Activated CD4-positive, alpha-beta T cell treated with anti-CD3 and anti-CD28 coated beads, Interleukin-2, amount 50 U/mL, for 48 hours (primary cell): Measurements from ENCODE around the gene ME3.
"Not testable (repeated sequence)": the region's sequence is repeated elsewhere in the genome, so short reads cannot be mapped to it uniquely, and the experiment has no call there.

ENCODE experiments used
- DNase-seq, 2 experiments: peaks; one replicate each; pipeline ENCODE4 v3.0.0-alpha.2; 2020

ME3 gene

DNA sequence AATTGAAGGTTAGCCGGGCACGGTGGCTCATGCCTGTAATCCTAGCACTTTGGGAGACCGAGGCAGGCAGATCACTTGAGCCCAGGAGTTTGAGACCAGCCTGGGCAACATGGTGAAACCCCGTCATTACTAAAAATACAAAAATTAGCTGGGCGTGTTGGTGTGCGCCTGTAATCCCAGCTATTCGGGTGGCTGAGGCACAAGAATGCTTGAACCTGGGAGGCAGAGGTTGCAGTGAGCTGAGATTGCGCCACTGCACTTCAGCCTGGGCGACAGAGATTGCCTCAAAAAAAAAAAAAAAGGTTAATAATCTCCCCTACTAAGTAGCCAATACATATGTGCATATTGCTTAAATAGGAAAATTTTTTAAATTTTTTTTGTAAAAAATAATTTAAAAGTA is 255.5 kb downstream of the ME3 start:
- not testable (repeated sequence) for DNase-seq

DNA sequence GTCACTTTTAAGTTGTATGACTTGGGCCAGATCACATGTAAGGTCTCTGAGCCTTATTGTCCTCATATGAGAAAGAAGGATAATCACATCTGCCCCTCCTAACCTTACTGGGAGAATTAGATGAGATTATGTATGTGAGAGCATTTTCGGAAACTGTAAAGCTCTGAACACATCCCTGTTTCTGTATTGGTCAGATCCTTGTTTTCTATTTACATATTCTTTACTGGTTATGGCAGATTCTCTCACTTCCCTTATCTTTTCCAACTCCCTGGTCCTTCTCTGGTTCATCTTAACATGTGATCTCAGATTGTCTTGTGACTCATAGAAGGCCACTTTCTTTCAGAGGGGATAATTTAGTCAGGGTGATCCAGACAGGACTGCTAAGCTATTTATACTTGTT is 255.9 kb downstream of the ME3 start:
- no peak for DNase-seq

DNA sequence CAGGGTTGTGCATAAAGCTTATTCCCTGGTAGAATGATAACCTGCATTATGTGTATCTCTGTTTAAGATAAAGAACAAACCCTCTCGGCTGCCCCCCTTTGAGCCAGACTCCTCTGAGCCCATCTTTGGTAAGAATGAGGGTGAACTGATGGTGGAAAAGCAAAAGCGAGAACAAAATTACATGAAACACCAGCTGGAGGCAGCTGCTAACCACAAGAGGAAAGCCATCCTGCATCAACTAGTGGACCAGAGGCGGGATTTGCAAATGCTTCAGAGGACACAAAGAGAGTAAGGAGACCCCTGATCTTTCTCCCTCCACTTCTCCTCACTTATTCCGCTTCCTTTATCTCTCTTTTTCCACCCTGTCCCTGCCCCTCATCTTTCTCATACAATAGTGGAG is 257.4 kb downstream of the ME3 start:
- DNase-seq: no peak

DNA sequence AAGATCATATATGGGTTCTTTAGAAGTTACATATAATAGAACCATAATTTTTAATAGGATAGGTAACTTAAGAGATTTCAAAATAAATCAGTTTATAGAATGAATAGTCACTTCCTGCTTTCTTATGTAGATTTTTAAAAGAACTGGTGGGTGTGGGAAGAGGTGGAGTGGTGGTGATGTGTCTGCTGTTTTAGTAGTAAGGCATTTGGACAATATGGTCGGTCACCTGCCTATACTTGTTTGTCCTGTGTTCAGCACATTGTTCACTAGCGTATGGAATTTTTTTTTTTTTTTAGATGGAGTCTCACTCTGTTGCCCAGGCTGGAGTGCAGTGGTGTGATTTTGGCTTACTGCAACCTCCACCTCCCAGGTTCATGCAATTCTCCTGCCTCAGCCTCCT is 258.4 kb downstream of the ME3 start:
- no peak for DNase-seq

DNA sequence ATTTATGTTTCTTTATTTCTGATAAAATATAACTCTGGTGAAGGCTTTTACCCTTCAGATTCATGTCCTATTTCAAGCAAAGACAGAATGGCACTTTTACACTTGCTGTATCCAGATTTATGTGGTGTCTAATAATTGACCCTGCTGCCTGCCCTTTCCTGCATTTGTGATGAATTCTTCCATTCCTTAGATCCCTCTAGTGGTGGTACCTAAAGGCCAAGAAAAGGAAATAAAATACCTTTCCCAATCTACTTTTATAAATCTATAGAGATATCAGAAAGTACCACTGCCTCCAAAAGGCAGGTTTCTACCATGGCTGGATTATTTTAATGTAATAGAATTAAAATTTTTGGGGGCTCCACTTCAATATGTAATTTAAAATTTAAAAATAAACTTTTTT is 263.6 kb downstream of the ME3 start:
- no peak for DNase-seq

DNA sequence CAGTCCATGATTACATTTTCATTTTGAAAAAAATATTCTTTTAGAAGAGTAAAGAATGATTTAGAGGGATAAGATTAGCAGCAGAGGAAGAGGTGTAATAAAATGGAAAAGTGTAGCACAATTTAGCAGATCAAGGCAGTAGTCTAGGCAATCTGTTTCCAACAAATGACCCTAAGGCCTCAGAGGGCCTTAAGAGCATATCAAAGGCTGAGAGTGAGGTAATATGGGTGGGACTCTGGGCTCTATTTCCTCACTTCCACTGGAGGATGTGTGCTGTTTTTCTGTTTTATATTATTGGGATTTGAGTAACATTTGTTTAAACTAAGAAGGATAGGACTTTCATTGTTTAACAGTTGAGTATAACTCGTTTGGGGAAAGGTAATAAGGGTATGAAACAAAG is 269.0 kb downstream of the ME3 start:
- no peak for DNase-seq

DNA sequence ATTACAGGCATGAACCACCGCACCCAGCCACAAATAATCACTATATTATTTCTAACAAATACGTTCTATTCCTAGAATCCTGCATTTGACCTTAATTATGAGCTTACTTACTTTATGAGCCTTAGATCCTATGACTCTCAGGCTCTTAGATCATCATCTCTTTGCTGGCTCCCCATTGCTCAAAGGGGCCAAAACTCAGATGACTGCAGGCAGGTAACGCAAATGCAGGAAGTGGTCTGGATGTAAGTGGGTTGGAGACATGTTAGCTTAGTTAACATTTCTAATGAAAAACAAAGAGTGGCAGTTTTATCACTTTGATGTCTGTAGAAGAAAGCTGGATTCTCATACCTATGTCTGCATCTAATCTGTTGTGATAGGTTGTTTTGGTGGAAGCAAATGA is 274.3 kb downstream of the ME3 start:
- no peak for DNase-seq

DNA sequence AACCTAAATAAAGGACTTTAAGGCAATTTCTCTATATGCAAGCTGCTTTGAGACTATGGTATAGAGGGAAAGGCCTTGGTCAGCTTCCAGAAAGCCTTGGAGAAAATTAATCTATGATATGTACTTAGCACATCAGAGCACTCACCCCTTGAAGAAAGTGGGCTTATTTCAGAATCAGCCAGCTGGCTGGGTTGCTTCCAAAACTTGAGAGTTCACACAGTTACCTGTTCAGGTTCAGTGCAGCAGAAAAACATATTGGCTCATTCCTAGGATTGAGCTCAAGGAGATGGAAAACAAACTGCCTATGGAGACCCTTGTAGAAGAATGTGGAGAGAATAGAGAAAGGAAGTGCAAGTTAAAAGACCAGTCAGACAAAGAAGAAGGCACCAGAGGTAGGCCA is 275.1 kb downstream of the ME3 start:
- DNase-seq: no peak

DNA sequence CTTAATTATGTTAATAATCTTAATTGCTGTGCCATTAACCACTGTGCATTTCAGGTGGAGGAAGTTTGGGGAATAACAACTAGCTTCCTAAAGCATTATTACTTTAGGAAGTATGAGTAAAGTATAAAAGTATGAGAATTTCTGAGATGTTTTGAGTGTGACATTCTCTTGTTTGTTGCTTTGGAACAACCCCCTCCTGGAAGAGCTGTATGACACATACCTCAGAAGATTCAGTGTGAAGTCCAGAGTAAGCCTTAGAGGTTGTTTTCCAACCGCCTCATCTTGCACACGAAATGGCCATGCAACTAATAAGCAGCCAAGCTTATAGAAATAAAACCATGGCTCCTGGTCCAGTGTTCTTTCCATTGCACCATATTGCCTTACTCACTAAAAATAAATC is 276.0 kb downstream of the ME3 start:
- no peak for DNase-seq

DNA sequence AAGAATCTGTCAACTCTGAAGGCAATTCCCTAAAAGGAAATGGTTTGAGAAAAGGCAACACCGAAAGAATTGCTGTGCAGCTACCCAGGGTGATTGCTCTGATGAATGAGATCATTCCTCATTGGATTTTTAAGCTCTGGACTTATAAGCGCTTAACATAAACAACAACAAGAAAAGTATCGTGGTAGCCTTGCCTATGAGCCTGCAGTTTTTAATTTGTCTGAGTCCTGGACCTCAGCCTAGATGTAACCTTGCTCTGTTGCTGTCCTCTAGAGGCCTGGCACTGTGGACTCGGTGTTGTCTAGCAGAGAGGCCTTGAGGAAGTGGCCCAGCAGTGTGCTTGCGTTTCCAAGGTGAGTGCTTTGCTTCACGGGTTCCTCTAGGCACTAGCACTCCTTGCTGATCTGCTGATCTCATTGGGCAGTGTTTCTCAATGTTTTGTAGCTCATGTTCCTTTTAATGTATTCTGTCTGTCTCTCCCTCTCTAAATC is 277.3 kb downstream of the ME3 start:
- DNase-seq: no peak
